ENCODE results near the gene RHBDD1. TPM values are rescaled to one million over a fixed set of nuclear protein-coding genes. Genes with fewer than 3 reads are reported as not detected.

The RHBDD1 gene
- total and polyA plus RNA-seq, 4 donors: 4.8 to 66.4 (median 24.7) TPM

DNA sequence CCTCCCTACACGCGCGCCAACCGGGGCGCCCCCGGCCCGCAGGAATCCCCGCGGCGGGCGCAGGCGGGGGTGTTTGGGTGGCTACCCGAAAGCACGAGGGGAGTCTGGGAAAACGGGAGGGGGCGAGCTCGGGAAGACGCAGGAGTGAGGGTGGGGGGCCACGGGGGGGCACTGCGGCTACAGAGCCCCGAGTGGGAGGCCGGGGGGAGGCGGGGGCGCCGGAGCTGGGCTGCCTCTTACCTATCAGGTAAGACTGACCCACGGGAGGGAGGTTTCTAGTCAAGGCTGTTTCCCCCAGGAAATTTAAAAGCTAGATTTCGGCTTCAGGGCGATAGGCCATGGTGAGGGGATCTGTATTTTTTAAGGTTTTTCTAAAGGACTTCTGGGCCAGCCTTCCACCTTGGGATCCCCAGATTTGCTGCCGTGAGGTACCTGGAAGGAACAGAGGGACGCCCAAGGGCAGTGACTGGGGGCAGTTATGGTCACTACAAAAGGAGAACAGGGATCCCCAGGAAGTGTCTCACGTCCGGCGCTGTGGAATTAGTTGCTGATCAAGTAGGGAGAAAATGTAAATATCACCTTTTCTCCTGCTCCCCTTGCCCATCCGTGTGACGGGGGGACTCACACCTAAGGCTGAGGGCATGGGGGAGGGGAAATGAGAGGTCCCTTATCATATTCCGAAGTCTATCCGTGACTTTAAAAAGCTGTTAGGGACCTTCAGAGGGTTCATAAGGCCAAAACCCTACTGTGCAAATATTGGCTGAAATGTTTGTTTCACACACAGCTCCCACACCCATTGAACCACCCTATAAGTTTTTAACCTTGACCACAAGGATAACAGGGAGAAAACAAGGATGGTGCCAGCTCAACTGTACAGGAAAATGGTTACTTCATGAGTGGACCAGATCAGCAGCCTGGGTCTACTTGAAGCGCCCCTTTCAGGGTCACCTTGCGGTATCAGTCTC lies 35.6 kb upstream of the RHBDD1 start:
- no peak overlapping the region for H3K4me3 ChIP-seq
- H3K9ac ChIP-seq (ENCODE audit: insufficient read depth in 1 of 2, low read length in 2 of 2): peak overlapping the region in 1 of 2 donors; percentile 81
- H3K36me3 ChIP-seq (ENCODE audit: control insufficient read depth in 4 of 4, insufficient read depth in 4 of 4, low read length in 4 of 4): peaks cover 0 to 35% (median 8%) of the 10 kb centered on the region in 4 donors
- H3K9me3 ChIP-seq (ENCODE audit: control insufficient read depth in 4 of 4, insufficient read depth in 3 of 4, low read length in 3 of 4): peaks cover 0 to 4% (median 0%) of the 10 kb centered on the region in 4 donors
- TF ChIP-seq CTCF (IDR thresholded peaks at IDR 0.05; ENCODE audit: control extremely low read depth, extremely low read depth): no peak
- H3K4me1 ChIP-seq (ENCODE audit: control insufficient read depth in 5 of 5, insufficient read depth in 5 of 5, low read length in 5 of 5): peaks cover 0 to 39% (median 10%) of the 10 kb centered on the region in 5 donors
- ATAC-seq (ENCODE audit: insufficient read depth, low FRiP score) (no peak), DNase-seq (peak in 2 of 3 donors; percentile 52 to 56)
- H3K27ac ChIP-seq (ENCODE audit: low read depth in 1 of 2, low read length in 1 of 2): peak overlapping the region; percentile 18 to 89
- H3K27me3 ChIP-seq (ENCODE audit: control insufficient read depth in 3 of 3, insufficient read depth in 3 of 3, low read length in 2 of 3): no peaks in the 10 kb centered on the region
- WGBS, 2 donors: 4% methylated on average over 31 to 39 of the region's 39 CpGs

DNA sequence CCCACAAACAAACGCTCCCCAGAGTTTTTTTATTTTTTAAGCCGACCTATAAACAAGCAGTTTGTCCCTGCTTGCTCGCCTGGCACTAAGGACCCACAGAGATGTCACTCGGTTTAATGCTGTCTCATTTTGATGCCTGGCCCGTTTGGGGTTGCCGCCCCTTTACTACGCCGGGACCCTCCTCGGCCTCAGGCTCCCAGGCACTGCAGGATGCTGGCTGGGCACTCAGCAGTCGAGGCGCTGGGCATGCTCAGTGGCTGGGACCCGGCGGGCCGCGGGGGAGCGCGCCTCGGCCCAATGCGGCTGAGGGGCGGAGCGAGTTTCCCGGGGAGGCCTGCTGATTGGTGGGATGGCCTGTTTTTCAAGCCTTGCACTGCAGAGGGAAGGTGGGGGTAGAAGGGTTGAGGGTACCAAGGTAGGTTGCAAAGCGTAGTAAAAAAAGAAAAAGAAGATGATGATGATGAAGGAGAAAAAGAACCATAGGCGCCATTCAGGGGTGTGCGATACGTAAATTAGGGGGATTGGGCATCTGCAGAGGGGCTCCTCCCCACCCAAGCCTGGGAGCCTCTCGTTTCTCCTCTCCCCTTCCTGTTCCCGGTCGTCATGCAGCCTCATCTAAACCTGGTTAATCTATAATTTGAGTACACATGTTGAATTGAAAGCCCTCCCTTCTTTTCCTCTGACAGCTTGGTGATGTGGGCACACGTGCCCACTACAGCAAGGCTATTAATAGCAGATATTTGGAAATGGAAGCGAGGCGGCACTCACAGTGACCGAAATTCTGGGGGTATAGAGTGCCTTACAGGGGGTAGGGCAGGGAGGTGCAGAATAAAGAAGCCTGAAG lies 34.7 kb upstream of the RHBDD1 start:
- peak; percentile 92 to 95 (median 92) for DNase-seq
- H3K27ac ChIP-seq (ENCODE audit: low read depth in 1 of 2, low read length in 1 of 2): peak overlapping the region; percentile 16 to 89
- WGBS, 2 donors: 3 to 8% methylated on average over 33 of the region's 33 CpGs
- TF ChIP-seq CTCF (IDR thresholded peaks at IDR 0.05; ENCODE audit: control extremely low read depth, extremely low read depth): no peak
- peak; percentile 66 for ATAC-seq (ENCODE audit: insufficient read depth, low FRiP score)
- H3K9me3 ChIP-seq (ENCODE audit: control insufficient read depth in 4 of 4, insufficient read depth in 3 of 4, low read length in 3 of 4): peaks cover 0 to 4% (median 0%) of the 10 kb centered on the region in 4 donors
- peak overlapping the region in 1 of 2 donors; percentile 81 for H3K9ac ChIP-seq (ENCODE audit: insufficient read depth in 1 of 2, low read length in 2 of 2)
- peaks cover 0 to 26% (median 4%) of the 10 kb centered on the region in 4 donors for H3K36me3 ChIP-seq (ENCODE audit: control insufficient read depth in 4 of 4, insufficient read depth in 4 of 4, low read length in 4 of 4)
- no peaks in the 10 kb centered on the region for H3K27me3 ChIP-seq (ENCODE audit: control insufficient read depth in 3 of 3, insufficient read depth in 3 of 3, low read length in 2 of 3)
- H3K4me3 ChIP-seq: peak overlapping the region; percentile 10
- H3K4me1 ChIP-seq (ENCODE audit: control insufficient read depth in 5 of 5, insufficient read depth in 5 of 5, low read length in 5 of 5): peaks cover 0 to 30% (median 4%) of the 10 kb centered on the region in 5 donors

DNA sequence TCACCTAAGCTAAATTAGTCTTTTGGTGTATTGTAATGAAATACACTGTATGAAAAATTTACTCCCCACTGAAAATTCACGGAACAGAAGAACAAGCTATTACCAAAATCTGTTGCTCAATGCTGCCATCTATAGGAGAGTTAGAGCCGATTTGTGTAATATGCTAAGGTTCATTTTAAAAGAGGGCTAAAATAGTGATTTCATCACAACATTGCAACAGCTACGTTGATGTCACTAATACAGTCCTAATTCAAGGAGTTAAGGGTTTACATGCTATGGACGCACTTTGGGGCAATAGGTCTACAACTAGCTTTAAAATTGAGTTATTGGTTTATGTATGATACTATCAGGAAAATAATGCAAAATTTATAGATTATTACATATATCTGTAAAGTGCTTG lies 33.3 kb upstream of the RHBDD1 start:
- H3K9me3 ChIP-seq (ENCODE audit: control insufficient read depth in 4 of 4, insufficient read depth in 3 of 4, low read length in 3 of 4): peaks cover 0 to 4% (median 0%) of the 10 kb centered on the region in 4 donors
- no peak overlapping the region for H3K9ac ChIP-seq (ENCODE audit: insufficient read depth in 1 of 2, low read length in 2 of 2)
- no peak overlapping the region for H3K4me3 ChIP-seq
- H3K4me1 ChIP-seq (ENCODE audit: control insufficient read depth in 5 of 5, insufficient read depth in 5 of 5, low read length in 5 of 5): peaks cover 0 to 19% (median 4%) of the 10 kb centered on the region in 5 donors
- no peak overlapping the region for H3K27ac ChIP-seq (ENCODE audit: low read depth in 1 of 2, low read length in 1 of 2)
- no peaks in the 10 kb centered on the region for H3K27me3 ChIP-seq (ENCODE audit: control insufficient read depth in 3 of 3, insufficient read depth in 3 of 3, low read length in 2 of 3)
- peak; percentile 58 for TF ChIP-seq CTCF (IDR thresholded peaks at IDR 0.05; ENCODE audit: control extremely low read depth, extremely low read depth)
- H3K36me3 ChIP-seq (ENCODE audit: control insufficient read depth in 4 of 4, insufficient read depth in 4 of 4, low read length in 4 of 4): peaks cover 0 to 12% (median 2%) of the 10 kb centered on the region in 4 donors
- DNase-seq: peak in 2 of 3 donors; percentile 92 to 95
- WGBS, 2 donors: 0% methylated on average over 4 of the region's 4 CpGs
- no peak for ATAC-seq (ENCODE audit: insufficient read depth, low FRiP score)

Data from lung (tissue), 12 donors.